GM20431 (cell line): ENCODE data around the gene TPST1.
"Not testable (repeated sequence)": the region's sequence is repeated elsewhere in the genome, so short reads cannot be mapped to it uniquely, and the experiment has no call there.

Experiments used
- in situ Hi-C: fragments of 300-500 bp; cut with MseI, MboI; formaldehyde crosslinking; loops from one replicate; pipeline ENCODE4 v1.15.0; 2020; ENCODE audit warnings: low sequenced_read_pairs; ENCODE audit not compliant: unreplicated experiment

The TPST1 gene

GRCh38 chr7:66323114-66323796 is 118.1 kb downstream of the TPST1 start:
- in situ Hi-C loops: no loop called here

GRCh38 chr7:66324985-66325384 is 119.9 kb downstream of the TPST1 start:
- in situ Hi-C loops: not testable (repeated sequence)

GRCh38 chr7:66326501-66327215 is 121.5 kb downstream of the TPST1 start:
- in situ Hi-C loops: no loop called here

DNA sequence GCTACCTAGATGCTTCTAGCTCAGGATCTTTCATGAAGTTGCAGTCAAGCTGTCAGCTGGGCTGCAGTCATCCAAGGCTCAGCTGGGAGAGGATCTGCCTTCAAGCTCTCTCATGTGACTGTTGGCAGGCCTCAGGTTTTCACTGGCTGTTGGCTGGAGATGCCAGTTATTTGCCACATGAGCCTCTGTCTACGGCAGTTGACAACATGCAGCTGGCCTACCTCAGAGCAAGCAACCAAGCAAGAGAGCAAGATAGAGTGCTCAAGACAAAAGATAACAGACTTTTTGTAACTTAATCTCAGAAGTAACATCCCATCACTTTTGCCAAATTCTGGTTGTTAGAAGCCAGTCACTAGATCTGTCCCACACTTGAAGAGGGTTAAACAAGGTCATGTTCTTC is 125.8 kb downstream of the TPST1 start:
- in situ Hi-C loops: no loop called here

DNA sequence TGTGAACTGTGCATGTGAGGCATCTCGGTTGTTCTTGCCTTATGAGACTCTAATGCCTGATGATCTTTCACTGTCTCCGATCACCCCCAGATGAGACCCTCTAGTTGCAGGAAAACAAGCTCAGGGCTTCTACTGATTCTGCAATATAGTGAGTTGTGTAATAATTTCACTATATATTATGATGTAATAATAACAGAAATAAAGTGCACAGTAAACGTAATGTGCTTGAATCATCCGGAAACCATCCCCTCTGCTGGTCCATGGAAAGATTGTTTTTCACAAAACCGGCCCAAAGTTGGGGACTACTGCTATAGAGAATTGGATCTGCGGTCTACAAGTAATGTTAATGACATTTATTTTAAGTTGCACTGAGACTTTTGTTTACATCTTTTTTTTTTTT is 126.7 kb downstream of the TPST1 start:
- in situ Hi-C loops: no loop called here

GRCh38 chr7:66333443-66333842 is 128.3 kb downstream of the TPST1 start:
- in situ Hi-C loops: no loop called here

DNA sequence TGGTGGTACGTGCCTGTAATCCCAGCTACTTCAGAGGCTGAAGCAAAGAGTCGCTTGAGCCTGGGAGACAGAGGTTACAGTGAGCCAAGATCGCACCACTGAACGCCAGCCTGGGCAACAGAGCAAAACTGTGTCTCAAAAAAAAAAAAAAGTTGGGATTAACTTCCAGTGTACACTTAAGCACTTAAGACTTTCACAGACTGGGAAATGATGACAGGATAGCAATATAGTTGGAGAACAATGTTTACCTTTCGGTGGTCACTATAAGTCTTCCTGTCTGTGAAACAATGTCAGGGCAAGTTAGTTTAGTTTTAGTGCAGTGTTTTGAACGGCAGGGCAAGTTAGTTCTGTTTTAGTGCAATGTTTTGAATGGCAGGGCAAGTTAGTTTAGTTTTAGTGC is 130.2 kb downstream of the TPST1 start:
- in situ Hi-C loops: no loop called here

DNA sequence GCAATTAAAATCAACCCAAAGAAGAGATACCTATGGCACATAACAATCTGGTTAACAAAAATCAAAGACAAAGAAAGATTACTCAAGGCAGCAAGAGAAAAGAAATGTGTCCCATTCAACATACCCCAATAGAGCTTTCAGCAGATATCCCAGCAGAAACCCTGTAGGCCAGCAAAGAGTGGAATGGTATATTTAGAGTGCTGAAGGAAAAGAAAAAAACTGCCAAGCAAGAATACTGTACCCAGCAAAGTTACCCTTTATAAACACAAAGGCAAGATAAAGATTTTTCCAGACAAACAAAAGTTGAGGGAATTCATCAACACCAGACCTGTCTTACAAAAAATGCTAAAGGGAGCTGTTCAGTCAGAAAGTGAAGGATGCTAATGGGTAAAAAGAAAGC is 131.6 kb downstream of the TPST1 start:
- in situ Hi-C loops: no loop called here

GRCh38 chr7:66339141-66339540 is 134.0 kb downstream of the TPST1 start:
- in situ Hi-C loops: no loop called here

DNA sequence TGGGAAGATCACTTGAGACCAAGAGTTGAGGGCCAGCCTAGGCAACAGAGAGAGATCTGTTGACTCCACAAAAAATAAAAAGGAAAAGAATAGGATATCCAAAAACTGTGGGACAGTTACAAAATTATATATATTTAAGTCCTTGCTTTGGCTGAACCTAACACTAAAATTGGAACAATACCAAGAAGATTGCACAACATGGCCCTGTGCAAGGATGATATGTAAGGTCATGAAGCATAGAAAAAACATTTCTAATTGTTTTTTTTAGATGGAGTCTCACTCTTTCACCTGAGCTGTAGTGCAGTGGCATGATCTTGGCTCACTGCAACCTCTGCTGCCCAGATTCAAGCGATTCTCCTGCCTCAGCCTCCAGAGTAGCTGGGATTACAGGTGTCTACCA is 139.0 kb downstream of the TPST1 start:
- in situ Hi-C loops: no loop called here

GRCh38 chr7:66348531-66348930 is 143.4 kb downstream of the TPST1 start:
- in situ Hi-C loops: no loop called here

- in situ Hi-C loops: no loop called here
Measured at GRCh38 chr7:66348959-66349358, 143.8 kb downstream of the TPST1 start.

- in situ Hi-C loops: no loop called here
Measured at GRCh38 chr7:66352071-66352470, 146.9 kb downstream of the TPST1 start.

DNA sequence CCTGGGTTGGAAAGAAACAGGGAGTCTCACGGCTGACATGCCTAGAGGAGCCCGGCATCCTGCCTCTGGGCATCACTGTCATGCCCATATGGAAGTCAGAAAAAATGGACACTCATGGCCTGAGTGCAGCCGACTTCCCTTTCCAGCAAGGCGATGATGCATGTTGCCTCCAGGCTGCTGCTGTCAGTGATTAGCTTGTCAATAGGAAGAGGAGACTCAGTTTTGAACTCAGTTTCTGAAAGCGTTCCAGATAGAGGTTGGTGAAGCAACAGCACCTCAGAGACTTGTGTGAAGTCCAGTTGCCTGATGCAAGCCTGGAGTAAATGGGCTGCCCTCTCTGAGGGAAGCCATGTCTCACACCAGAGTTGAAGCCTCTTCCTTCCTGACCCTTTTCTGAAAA is 148.4 kb downstream of the TPST1 start:
- in situ Hi-C loops: no loop called here

- in situ Hi-C loops: no loop called here
Measured at GRCh38 chr7:66355756-66356155, 150.6 kb downstream of the TPST1 start.

DNA sequence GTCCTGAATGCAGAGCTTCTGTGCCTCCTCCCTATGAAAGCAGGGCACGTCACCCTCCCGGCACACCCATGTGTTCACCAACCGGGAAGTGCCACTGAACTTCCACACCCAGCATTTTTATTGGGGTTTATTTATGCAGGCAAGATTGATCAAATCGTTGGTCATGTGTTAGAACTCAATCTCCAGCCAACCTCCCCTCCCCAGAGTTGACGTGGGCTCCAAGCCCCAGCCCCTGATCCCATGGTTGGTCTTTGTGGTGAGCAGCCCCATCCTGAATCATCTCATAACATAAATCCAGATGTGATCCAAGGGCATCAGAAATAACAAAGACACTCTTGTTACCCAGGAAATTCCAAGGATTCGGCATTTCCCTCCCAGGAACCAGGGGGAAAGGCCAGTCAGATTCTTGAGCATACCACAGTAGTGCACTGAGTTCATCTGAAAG is 151.2 kb downstream of the TPST1 start:
- in situ Hi-C loops: no loop called here

DNA sequence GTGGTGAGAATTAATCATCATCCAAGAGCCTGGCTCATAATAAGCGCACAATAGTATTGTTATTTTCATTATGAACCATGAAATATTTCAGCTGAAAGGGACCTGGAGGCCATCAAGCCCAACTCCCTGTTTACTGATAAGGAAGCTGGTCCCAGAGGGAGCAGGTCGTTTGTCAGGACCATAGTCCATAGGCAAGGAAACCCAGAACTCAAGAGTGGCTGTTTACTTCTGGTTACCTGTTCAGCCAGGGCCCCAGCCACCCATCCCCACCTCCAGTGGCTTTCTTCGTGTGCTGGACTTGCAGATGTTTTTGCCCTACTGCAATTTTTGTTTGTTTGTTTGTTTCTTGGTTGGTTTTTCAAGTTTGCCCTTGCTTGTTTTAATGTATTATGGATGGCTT is 152.0 kb downstream of the TPST1 start:
- in situ Hi-C loops: no loop called here

GRCh38 chr7:66359656-66360211 is 154.6 kb downstream of the TPST1 start:
- in situ Hi-C loops: no loop called here

DNA sequence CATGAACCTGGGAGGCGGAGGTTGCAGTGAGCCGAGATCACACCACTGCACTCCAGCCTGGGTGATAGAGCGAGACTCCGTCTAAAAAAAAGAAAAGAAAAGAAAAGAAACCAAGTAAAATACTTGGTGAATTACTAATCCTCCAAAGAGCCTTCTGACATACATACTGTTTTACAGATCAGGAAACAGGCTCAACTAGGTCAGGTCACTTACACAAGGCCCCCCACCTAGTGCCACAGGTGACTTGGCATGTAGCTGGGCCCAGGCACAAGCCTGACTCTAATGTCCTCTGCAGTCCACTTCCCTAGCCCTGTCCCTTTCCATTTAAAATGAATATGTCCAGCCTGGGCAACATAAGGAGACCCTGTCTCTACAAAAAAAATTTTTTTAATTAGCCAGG is 157.0 kb downstream of the TPST1 start:
- in situ Hi-C loops: no loop called here

GRCh38 chr7:66363635-66364034 is 158.5 kb downstream of the TPST1 start:
- in situ Hi-C loops: no loop called here

DNA sequence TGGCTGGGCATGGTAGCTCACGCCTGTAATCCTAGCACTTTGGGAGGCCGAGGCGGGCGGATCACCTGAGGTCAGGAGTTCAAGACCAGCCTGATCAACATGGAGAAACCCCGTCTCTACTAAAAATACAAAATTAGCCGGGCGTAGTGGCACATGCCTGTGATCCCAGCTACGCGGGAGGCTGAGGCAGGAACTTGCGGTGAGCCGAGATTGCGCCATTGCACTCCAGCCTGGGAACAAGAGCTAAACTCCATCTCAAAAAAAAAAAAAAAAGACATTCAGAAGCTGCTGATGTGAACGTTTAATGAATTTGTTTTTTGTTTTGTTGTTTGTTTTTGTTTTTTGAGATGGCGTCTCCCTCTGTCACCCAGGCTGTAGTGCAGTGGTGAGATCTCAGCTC is 159.9 kb downstream of the TPST1 start:
- in situ Hi-C loops: not testable (repeated sequence)
